PC-3 (cell line): ENCODE results near the gene UACA. TPM values are rescaled to one million over a fixed set of nuclear protein-coding genes. Genes with fewer than 3 reads are reported as not detected.
A peak's percentile ranks its signal among the peaks of the same experiment; 100 is the strongest.

ENCODE experiments used
- ATAC-seq: fragments of 200-7000 bp; cut with Tn5 transposase; 2 replicates; pipeline ENCODE4 v1.9.1; 2020; ENCODE audit warnings: mild to moderate bottlenecking, moderate library complexity
- BruUV-seq: library from RNA; stranded (reverse); fragments of 400-500 nt; replicated peaks from 2 replicates; lab custom pipeline; 2021; lab: Mats Ljungman, UMichigan
- CTCF ChIA-PET: fragments of 300-600 bp; sonication (Branson Sonifier 250); formaldehyde crosslinking; loops from one replicate; lab custom pipeline; 2022; ENCODE audit warnings: antibody characterized with exemption; lab: Charles Lee
- POLR2A ChIA-PET: fragments of 300-600 bp; sonication (Branson Sonifier 250); formaldehyde crosslinking; loops from one replicate; lab custom pipeline; 2022; ENCODE audit warnings: antibody characterized with exemption; ENCODE audit not compliant: unreplicated experiment; lab: Charles Lee
- DNase-seq: peaks from one replicate; pipeline ENCODE4 v3.0.0-alpha.2; 2015
- H2AFZ ChIP-seq: fragments of 300-600 bp; sonication (generic); 2 replicates; pipeline ENCODE4 v1.6.0; 2016; ENCODE audit warnings: antibody characterized with exemption, low read length
- H3F3A ChIP-seq: fragments of 300-600 bp; sonication (generic); one replicate; pipeline ENCODE4 v1.6.0; 2017; ENCODE audit warnings: antibody characterized with exemption, low read length, control low read depth, mild to moderate bottlenecking; ENCODE audit not compliant: unreplicated experiment
- H3K27ac ChIP-seq: fragments of 300-600 bp; sonication (generic); 2 replicates; pipeline ENCODE4 v1.5.1; 2016; ENCODE audit warnings: mild to moderate bottlenecking, low read length
- H3K27me3 ChIP-seq: fragments of 300-600 bp; sonication (generic); 2 replicates; pipeline ENCODE4 v1.6.1; 2016; ENCODE audit warnings: low read length, mixed read lengths
- H3K36me3 ChIP-seq: fragments of 300-600 bp; sonication (generic); 2 replicates; pipeline ENCODE4 v1.6.1; 2016; ENCODE audit warnings: low read depth, mixed run types, low read length, mixed read lengths
- H3K4me1 ChIP-seq: fragments of 300-600 bp; sonication (generic); 2 replicates; pipeline ENCODE4 v1.5.1; 2016; ENCODE audit warnings: low read length; ENCODE audit not compliant: insufficient read depth
- H3K4me2 ChIP-seq: fragments of 300-600 bp; sonication (generic); 2 replicates; pipeline ENCODE4 v1.6.0; 2016; ENCODE audit warnings: low read length
- H3K4me3 ChIP-seq: fragments of 300-600 bp; sonication (generic); 2 replicates; pipeline ENCODE4 v1.5.1; 2016; ENCODE audit warnings: mild to moderate bottlenecking, low read length, mixed read lengths
- H3K79me2 ChIP-seq: fragments of 300-600 bp; sonication (generic); 2 replicates; pipeline ENCODE4 v1.6.1; 2017; ENCODE audit warnings: low read length, mixed read lengths
- H3K9ac ChIP-seq: fragments of 300-600 bp; sonication (generic); 2 replicates; pipeline ENCODE4 v1.6.0; 2016; ENCODE audit warnings: mild to moderate bottlenecking, low read length
- H3K9me2 ChIP-seq: fragments of 300-600 bp; sonication (generic); replicated peaks from 2 replicates; pipeline ENCODE4 v1.6.1; 2016; ENCODE audit warnings: mixed run types, low read length, mixed read lengths
- H3K9me3 ChIP-seq: fragments of 300-600 bp; sonication (generic); 2 replicates; pipeline ENCODE4 v1.6.1; 2016; ENCODE audit warnings: low read length, mixed read lengths
- H4K20me1 ChIP-seq: fragments of 300-600 bp; sonication (generic); 2 replicates; pipeline ENCODE4 v1.6.1; 2016; ENCODE audit warnings: low read length, mixed read lengths
- CTCF ChIP-seq: fragments of 300-600 bp; sonication (generic); conservative IDR thresholded peaks from 2 replicates; pipeline ENCODE4 v1.5.1; 2017; ENCODE audit warnings: antibody characterized with exemption, low read depth, mild to moderate bottlenecking, low read length
- EZH2 ChIP-seq: fragments of 300-600 bp; sonication (generic); IDR thresholded peaks from one replicate; pipeline ENCODE4 v1.6.1; 2017; ENCODE audit warnings: antibody characterized with exemption, mild to moderate bottlenecking, low read length; ENCODE audit not compliant: unreplicated experiment
- EZH2phosphoT487 ChIP-seq: fragments of 300-600 bp; sonication (generic); IDR thresholded peaks from 2 replicates; pipeline ENCODE4 v1.6.1; 2018; ENCODE audit warnings: mild to moderate bottlenecking, antibody characterized with exemption, low read length, borderline replicate concordance
- intact Hi-C: fragments of 100-400 bp; cut with micrococcal nuclease; formaldehyde crosslinking; loops from 2 replicates; pipeline ENCODE4 v1.9.0; 2023
- total RNA-seq: library from RNA; depleted of rRNA; stranded (reverse); fragments of >200 nt; gene quantifications from 2 replicates; pipeline ENCODE4 v1.2.3, GENCODE V29; 2014

The UACA gene
- total RNA-seq, 1 experiment from 2014 or later: 21.7 TPM

GRCh38 chr15:70632491-70633102, 130.8 kb downstream of the UACA start:
- Histone ChIP-seq H4K20me1 (no peaks in the 10 kb centered on the region), H3K4me3 (peak overlapping the region; percentile 10; the same call in 1 of the 2 replicates), H3F3A (peaks cover 5% of the 10 kb centered on the region), H3K27ac (peak overlapping the region; percentile 86), H3K9me2 (no peaks in the 10 kb centered on the region), H3K79me2 (no peaks in the 10 kb centered on the region), H3K36me3 (no peaks in the 10 kb centered on the region), H2AFZ (no peak overlapping the region), H3K4me1 (peaks cover 31% of the 10 kb centered on the region), H3K9ac (peak overlapping the region; percentile 56; the same call in 1 of the 2 replicates), H3K27me3 (no peaks in the 10 kb centered on the region), H3K4me2 (peak overlapping the region; percentile 49), H3K9me3 (no peaks in the 10 kb centered on the region)
- TF ChIP-seq CTCF: no peak
- no peak for TF ChIP-seq EZH2phosphoT487
- no peak for TF ChIP-seq EZH2
- DNase-seq (peak; percentile 88), ATAC-seq (peak; percentile 80)
- POLR2A ChIA-PET: no interaction called here
- intact Hi-C loops: loop anchor here (2.0 kb wide), 1 partner anchor 540 kb away; no protein-coding TSS in a partner anchor
- CTCF ChIA-PET: interaction anchor here (0.6 kb wide), 1 partner anchor 1111 kb away, joined by 16 read pairs; no protein-coding TSS in a partner anchor
- no TSS peak for BruUV-seq

GRCh38 chr15:70632079-70632478, 131.3 kb downstream of the UACA start:
- Histone ChIP-seq H3K27me3 (no peaks in the 10 kb centered on the region), H3K36me3 (no peaks in the 10 kb centered on the region), H3F3A (peaks cover 5% of the 10 kb centered on the region), H3K4me3 (peak overlapping the region; percentile 10; the same call in 1 of the 2 replicates), H4K20me1 (no peaks in the 10 kb centered on the region), H3K4me1 (peaks cover 31% of the 10 kb centered on the region), H3K9ac (peak overlapping the region; percentile 17; the same call in 1 of the 2 replicates), H3K79me2 (no peaks in the 10 kb centered on the region), H3K27ac (peak overlapping the region; percentile 86), H3K4me2 (peak overlapping the region; percentile 49), H3K9me3 (no peaks in the 10 kb centered on the region), H3K9me2 (no peaks in the 10 kb centered on the region), H2AFZ (no peak overlapping the region)
- TF ChIP-seq EZH2: no peak
- TF ChIP-seq EZH2phosphoT487: no peak
- no peak for TF ChIP-seq CTCF
- intact Hi-C loops: loop anchor here (2.0 kb wide), 1 partner anchor 539 kb away; no protein-coding TSS in a partner anchor
- CTCF ChIA-PET: interaction anchor here (0.5 to 0.6 kb wide), 2 partner anchors 1112 to 1156 kb away, joined by 5 to 16 read pairs; no protein-coding TSS in a partner anchor
- POLR2A ChIA-PET: no interaction called here
- ATAC-seq: no peak
- BruUV-seq: no TSS peak
- DNase-seq: no peak

GRCh38 chr15:70629735-70630273, 133.6 kb downstream of the UACA start:
- no peak for ATAC-seq
- Histone ChIP-seq H3K79me2 (no peaks in the 10 kb centered on the region), H3K9me2 (no peaks in the 10 kb centered on the region), H3K36me3 (no peaks in the 10 kb centered on the region), H3K9ac (no peak overlapping the region), H3F3A (peaks cover 5% of the 10 kb centered on the region), H3K4me2 (no peak overlapping the region), H3K27me3 (no peaks in the 10 kb centered on the region), H3K4me1 (peaks cover 31% of the 10 kb centered on the region), H4K20me1 (no peaks in the 10 kb centered on the region), H3K9me3 (no peaks in the 10 kb centered on the region), H3K4me3 (no peak overlapping the region), H2AFZ (no peak overlapping the region), H3K27ac (no peak overlapping the region)
- intact Hi-C loops: no loop called here
- no peak for TF ChIP-seq EZH2phosphoT487
- TF ChIP-seq CTCF: no peak
- TF ChIP-seq EZH2: no peak
- BruUV-seq: no TSS peak
- ChIA-PET CTCF (no interaction called here), POLR2A (no interaction called here)
- DNase-seq: no peak
